ENCODE results near the gene EPHB1.

DNA sequence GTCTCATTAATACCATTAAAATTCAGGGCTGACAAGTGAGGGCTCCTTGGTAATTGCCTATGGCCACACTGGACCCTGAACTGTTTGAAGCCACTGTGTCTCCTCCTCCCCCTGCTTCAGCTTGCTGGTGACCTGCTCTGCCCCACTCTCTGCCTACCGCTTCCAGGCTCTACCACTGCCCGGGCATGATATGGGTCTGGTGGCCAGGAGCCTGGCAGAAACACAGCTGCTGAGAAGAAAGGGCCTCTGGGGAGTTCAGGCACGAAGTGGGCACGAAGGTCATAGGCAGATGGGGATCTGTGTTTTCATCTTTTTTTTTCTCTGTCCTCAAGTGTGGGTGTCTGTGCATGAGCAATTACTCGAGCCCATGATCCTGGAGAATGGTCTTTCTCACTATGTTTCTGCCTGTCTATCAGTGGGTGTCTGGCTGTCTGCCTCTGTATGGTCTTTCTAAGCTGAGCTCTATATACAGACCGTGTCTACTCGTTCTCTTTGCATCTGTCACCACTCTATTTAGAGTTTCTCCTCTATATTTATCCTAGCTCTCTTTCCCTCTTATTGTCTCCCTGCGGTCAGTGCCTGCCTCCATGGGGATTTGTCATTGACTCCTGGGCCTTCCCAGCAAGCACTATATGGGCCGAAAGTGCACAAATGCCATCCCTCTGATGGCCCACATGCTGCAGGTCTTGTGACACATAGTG, 42.1 kb upstream of the EPHB1 start:
- no peak for TF ChIP-seq POLR2AphosphoS5 (IDR thresholded peaks at IDR 0.05; ENCODE audit: borderline replicate concordance, low read depth, low read length)
- no peak for TF ChIP-seq EZH2 (IDR thresholded peaks at IDR 0.05)
